GM23248 (cell line): ENCODE results near the gene CAMK1D. TPM values are rescaled to one million over a fixed set of nuclear protein-coding genes. Genes with fewer than 3 reads are reported as not detected.

Source experiments
- DNase-seq: peaks from one replicate; pipeline ENCODE4 v3.0.0-alpha.2; 2015
- H2AFZ ChIP-seq: fragments of 200-600 bp; sonication (generic); 2 replicates; pipeline ENCODE4 v1.6.1; 2016; ENCODE audit warnings: antibody characterized with exemption
- H3F3A ChIP-seq: fragments of 200-600 bp; sonication (generic); 2 replicates; pipeline ENCODE4 v1.6.1; 2016; ENCODE audit warnings: mild to moderate bottlenecking, antibody characterized with exemption, mixed run types; ENCODE audit not compliant: insufficient read depth
- H3K27ac ChIP-seq: fragments of 200-600 bp; sonication (generic); 2 replicates; pipeline ENCODE4 v1.5.1; 2016; ENCODE audit warnings: mild to moderate bottlenecking
- H3K27me3 ChIP-seq: fragments of 200-600 bp; sonication (generic); replicated peaks from 2 replicates; pipeline ENCODE4 v1.6.1; 2016; ENCODE audit warnings: mild to moderate bottlenecking; ENCODE audit not compliant: insufficient read depth
- H3K36me3 ChIP-seq: fragments of 200-600 bp; sonication (generic); 2 replicates; pipeline ENCODE4 v1.6.1; 2016; ENCODE audit warnings: low read depth, mild to moderate bottlenecking
- H3K4me1 ChIP-seq: fragments of 200-600 bp; sonication (generic); 2 replicates; pipeline ENCODE4 v1.6.1; 2016; ENCODE audit warnings: mild to moderate bottlenecking; ENCODE audit not compliant: insufficient read depth
- H3K4me2 ChIP-seq: fragments of 200-600 bp; sonication (generic); one replicate; pipeline ENCODE4 v1.6.1; 2016; ENCODE audit warnings: mild to moderate bottlenecking; ENCODE audit not compliant: unreplicated experiment
- H3K4me3 ChIP-seq: fragments of 200-600 bp; sonication (generic); 2 replicates; pipeline ENCODE4 v1.5.1; 2016; ENCODE audit warnings: mild to moderate bottlenecking
- H3K79me2 ChIP-seq: fragments of 200-600 bp; sonication (generic); 2 replicates; pipeline ENCODE4 v1.6.1; 2016; ENCODE audit warnings: mild to moderate bottlenecking; ENCODE audit not compliant: insufficient read depth
- H3K9ac ChIP-seq: fragments of 200-600 bp; sonication (generic); 2 replicates; pipeline ENCODE4 v1.6.1; 2016; ENCODE audit warnings: mild to moderate bottlenecking
- H3K9me2 ChIP-seq: fragments of 200-600 bp; sonication (generic); 2 replicates; pipeline ENCODE4 v1.6.1; 2016; ENCODE audit warnings: mixed run types, mild to moderate bottlenecking, moderate library complexity; ENCODE audit not compliant: insufficient read depth
- H3K9me3 ChIP-seq: fragments of 200-600 bp; sonication (generic); one replicate; pipeline ENCODE4 v1.6.1; 2017; ENCODE audit warnings: low read depth
- H4K20me1 ChIP-seq: fragments of 200-600 bp; sonication (generic); 2 replicates; pipeline ENCODE4 v1.6.0; 2016; ENCODE audit not compliant: insufficient read depth
- EZH2 ChIP-seq: fragments of 200-600 bp; sonication (generic); IDR thresholded peaks from 2 replicates; pipeline ENCODE4 v1.6.1; 2018; ENCODE audit warnings: antibody characterized with exemption, mild to moderate bottlenecking; ENCODE audit not compliant: insufficient read depth, poor library complexity, severe bottlenecking
- EZH2phosphoT487 ChIP-seq: fragments of 200-600 bp; sonication (generic); IDR thresholded peaks from 2 replicates; pipeline ENCODE4 v1.6.1; 2018; ENCODE audit warnings: antibody characterized with exemption, moderate library complexity, mild to moderate bottlenecking, low read depth; ENCODE audit not compliant: insufficient read depth
- WGBS, 2 experiments: methylation state at CpG; one replicate each; pipeline ENCODE4 v1.1.6; 2015 to 2017; ENCODE audit warnings: low lambda C conversion rate in 2 of 2, low coverage in 1 of 2; ENCODE audit errors: missing lambda C conversion rate in 2 of 2; 5-methylcytosine and 5-hydroxymethylcytosine counted together
- in situ Hi-C: fragments of 300-500 bp; cut with MboI; formaldehyde crosslinking; loops from 2 replicates; pipeline ENCODE4 v1.15.0; 2020
- polyA plus RNA-seq: library from polyadenylated mRNA; unstranded; fragments of >200 nt; fragmentation: Nextera tagmentation; extraction: Ambion mirVana; gene quantifications from 2 replicates; pipeline ENCODE4 v1.2.1, GENCODE V29; 2016
- total RNA-seq: library from RNA; depleted of rRNA; stranded (reverse); fragments of >200 nt; shearing (Covaris generic); gene quantifications from 2 replicates; pipeline ENCODE4 v1.2.3, GENCODE V29; 2014

Gene CAMK1D
- total and polyA plus RNA-seq, 2 experiments from 2014 or later: 0.22 to 0.55 TPM

DNA sequence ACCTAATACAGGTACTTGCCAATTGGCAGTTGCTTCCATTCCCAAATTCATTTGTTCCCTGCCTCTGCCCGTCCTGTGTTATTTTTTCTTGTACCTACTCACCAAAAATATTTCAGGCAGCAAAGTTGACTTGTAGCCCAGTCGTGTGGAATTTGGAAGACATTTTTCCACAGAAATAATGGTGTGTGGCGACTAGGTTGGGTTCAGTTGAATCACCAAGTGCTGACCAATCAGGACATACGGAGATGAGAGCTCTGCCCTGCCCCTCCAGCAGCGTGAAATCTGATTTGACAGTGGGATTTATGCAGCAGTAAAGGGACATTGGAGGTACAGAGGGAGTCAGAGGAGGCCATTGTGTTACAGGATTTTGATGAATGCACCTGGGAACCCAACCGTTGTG lies 435.3 kb downstream of the CAMK1D start:
- no peak overlapping the region for H3K4me2 ChIP-seq
- no peak overlapping the region for H2AFZ ChIP-seq
- in situ Hi-C loops: no loop called here
- H3K9ac ChIP-seq: no peak overlapping the region
- H3K4me3 ChIP-seq: no peak overlapping the region
- 58 to 62% methylated on average over 6 of the region's 6 CpGs for WGBS, 2 experiments
- H3K36me3 ChIP-seq: no peaks in the 10 kb centered on the region
- TF ChIP-seq EZH2 (no peak), EZH2phosphoT487 (no peak)
- no peaks in the 10 kb centered on the region for H3F3A ChIP-seq
- no peaks in the 10 kb centered on the region for H3K9me2 ChIP-seq
- no peak for DNase-seq
- no peaks in the 10 kb centered on the region for H3K4me1 ChIP-seq
- H4K20me1 ChIP-seq: no peaks in the 10 kb centered on the region
- no peaks in the 10 kb centered on the region for H3K79me2 ChIP-seq
- H3K9me3 ChIP-seq: no peaks in the 10 kb centered on the region
- no peak overlapping the region for H3K27ac ChIP-seq
- no peaks in the 10 kb centered on the region for H3K27me3 ChIP-seq

DNA sequence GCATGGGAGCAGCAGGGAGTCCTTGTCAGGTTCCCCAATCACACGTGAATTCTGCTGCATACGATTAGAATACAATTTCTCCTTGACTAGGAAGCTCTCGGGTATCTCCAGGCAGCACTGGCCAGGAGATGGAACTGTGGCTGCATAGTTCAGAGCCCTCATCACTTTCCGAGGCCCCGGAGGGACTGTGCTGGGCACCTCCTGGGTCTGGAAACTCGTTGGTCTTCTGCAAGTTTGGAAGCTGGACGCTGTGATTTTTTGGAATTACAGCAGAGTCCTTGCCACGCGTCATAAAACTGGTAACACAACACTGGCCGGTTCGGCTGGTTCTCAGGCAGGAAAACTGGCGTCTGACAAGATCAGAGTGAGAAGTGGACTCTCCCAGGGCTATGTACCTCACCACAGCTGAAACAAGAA lies 436.1 kb downstream of the CAMK1D start:
- H3K79me2 ChIP-seq: no peaks in the 10 kb centered on the region
- in situ Hi-C loops: no loop called here

DNA sequence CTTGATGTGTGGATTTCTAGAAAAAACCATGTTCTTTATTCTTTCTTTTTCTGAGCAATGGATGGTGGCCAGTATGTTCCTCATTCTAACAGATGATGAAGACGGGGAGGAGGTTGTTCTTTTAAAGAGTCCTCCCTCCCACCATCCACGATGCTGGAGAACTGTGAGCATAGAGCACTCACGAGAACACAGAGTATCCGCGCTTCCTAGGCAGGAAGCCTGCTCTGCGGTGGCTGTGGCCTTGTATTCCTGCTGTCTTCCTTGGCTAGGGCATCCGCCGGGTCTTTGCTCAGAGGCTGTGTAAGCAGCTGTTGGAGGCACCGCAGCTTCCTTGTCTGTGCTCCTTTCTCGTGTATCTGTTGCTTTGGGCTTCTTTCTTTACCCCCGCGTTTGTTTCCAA lies 437.9 kb downstream of the CAMK1D start:
- H3K4me1 ChIP-seq: no peaks in the 10 kb centered on the region
- no peak overlapping the region for H3K4me2 ChIP-seq
- no peak overlapping the region for H3K9ac ChIP-seq
- no peak overlapping the region for H3K27ac ChIP-seq
- H3K4me3 ChIP-seq: no peak overlapping the region
- H3K27me3 ChIP-seq: no peaks in the 10 kb centered on the region
- no peaks in the 10 kb centered on the region for H3K79me2 ChIP-seq
- TF ChIP-seq EZH2phosphoT487 (no peak), EZH2 (no peak)
- WGBS, 2 experiments: 68 to 70% methylated on average over 12 of the region's 12 CpGs
- no peaks in the 10 kb centered on the region for H4K20me1 ChIP-seq
- in situ Hi-C loops: no loop called here
- H3K36me3 ChIP-seq: no peaks in the 10 kb centered on the region
- H3K9me3 ChIP-seq: no peaks in the 10 kb centered on the region
- no peaks in the 10 kb centered on the region for H3K9me2 ChIP-seq
- no peak overlapping the region for H2AFZ ChIP-seq
- no peaks in the 10 kb centered on the region for H3F3A ChIP-seq
- no peak for DNase-seq

More for the DNA sequence above, 436.1 kb downstream of the CAMK1D start:
- H2AFZ ChIP-seq: no peak overlapping the region
- H3K9me3 ChIP-seq: no peaks in the 10 kb centered on the region
- H3K9ac ChIP-seq: no peak overlapping the region
- H3K27ac ChIP-seq: no peak overlapping the region
- no peaks in the 10 kb centered on the region for H3F3A ChIP-seq
- H3K4me2 ChIP-seq: no peak overlapping the region
- no peaks in the 10 kb centered on the region for H3K36me3 ChIP-seq
- H3K4me3 ChIP-seq: no peak overlapping the region
- H3K4me1 ChIP-seq: no peaks in the 10 kb centered on the region
- no peaks in the 10 kb centered on the region for H4K20me1 ChIP-seq
- DNase-seq: no peak
- TF ChIP-seq EZH2phosphoT487 (no peak), EZH2 (no peak)
- 53 to 55% methylated on average over 12 of the region's 12 CpGs for WGBS, 2 experiments
- no peaks in the 10 kb centered on the region for H3K27me3 ChIP-seq
- no peaks in the 10 kb centered on the region for H3K9me2 ChIP-seq

DNA sequence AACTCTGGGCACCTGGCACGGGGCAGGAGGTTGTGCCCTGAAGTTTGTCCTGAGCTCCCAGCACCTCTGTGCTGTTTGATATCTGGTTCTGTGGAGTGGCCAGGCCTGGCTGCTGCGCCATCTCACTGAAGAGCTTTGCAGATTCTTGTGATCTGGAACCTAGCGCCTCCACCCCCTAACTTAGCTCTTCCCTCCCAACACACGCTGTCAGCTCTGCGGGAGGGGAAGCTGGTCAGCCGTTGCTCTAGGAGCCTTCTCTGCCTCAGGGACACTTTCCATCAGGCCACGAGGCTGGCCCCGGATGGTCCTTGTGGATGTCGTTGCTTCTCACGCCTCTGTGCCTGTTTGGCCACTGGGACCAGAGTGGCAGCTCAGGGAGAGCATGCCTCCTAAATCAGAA lies 438.9 kb downstream of the CAMK1D start:
- no peaks in the 10 kb centered on the region for H3K27me3 ChIP-seq
- in situ Hi-C loops: no loop called here

DNA sequence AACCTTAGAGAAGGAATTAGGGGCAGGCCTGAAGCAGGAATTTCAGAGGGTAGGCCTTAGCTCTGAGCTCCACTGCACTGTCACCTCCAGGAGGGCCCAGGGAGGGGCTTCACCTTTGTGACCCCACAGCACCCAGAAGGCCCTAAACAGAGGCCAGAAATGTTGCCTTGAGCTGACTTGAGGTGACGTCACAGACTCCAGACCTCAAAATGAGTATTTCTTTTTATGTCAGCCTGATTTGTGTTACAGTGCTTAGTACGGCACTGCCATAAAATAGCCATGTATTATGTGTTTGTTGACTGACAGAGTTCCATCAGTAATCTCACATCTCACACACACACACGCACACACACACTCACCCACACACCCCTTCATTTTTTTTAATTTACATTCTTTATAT lies 440.9 kb downstream of the CAMK1D start:
- in situ Hi-C loops: no loop called here
- Histone ChIP-seq H3K79me2 (no peaks in the 10 kb centered on the region), H3F3A (no peaks in the 10 kb centered on the region), H4K20me1 (no peaks in the 10 kb centered on the region), H3K9me3 (no peaks in the 10 kb centered on the region), H3K27ac (no peak overlapping the region), H3K4me3 (no peak overlapping the region), H3K9me2 (no peaks in the 10 kb centered on the region), H2AFZ (no peak overlapping the region), H3K9ac (no peak overlapping the region), H3K4me2 (no peak overlapping the region), H3K27me3 (no peaks in the 10 kb centered on the region), H3K36me3 (no peaks in the 10 kb centered on the region), H3K4me1 (no peaks in the 10 kb centered on the region)
- no peak for DNase-seq
- TF ChIP-seq EZH2phosphoT487 (no peak), EZH2 (no peak)
- 54 to 58% methylated on average over 3 of the region's 3 CpGs for WGBS, 2 experiments

More for the DNA sequence above, 438.9 kb downstream of the CAMK1D start:
- Histone ChIP-seq H3K79me2 (no peaks in the 10 kb centered on the region), H3K9me2 (no peaks in the 10 kb centered on the region), H3K9me3 (no peaks in the 10 kb centered on the region), H4K20me1 (no peaks in the 10 kb centered on the region), H3K36me3 (no peaks in the 10 kb centered on the region), H3F3A (no peaks in the 10 kb centered on the region), H3K4me2 (no peak overlapping the region), H3K4me3 (no peak overlapping the region), H2AFZ (no peak overlapping the region), H3K4me1 (no peaks in the 10 kb centered on the region), H3K27ac (no peak overlapping the region), H3K9ac (no peak overlapping the region)
- no peak for DNase-seq
- WGBS, 2 experiments: 68 to 77% methylated on average over 10 of the region's 10 CpGs
- TF ChIP-seq EZH2 (no peak), EZH2phosphoT487 (no peak)
